ENCODE data around the gene DLG3.

DLG3 gene

DNA sequence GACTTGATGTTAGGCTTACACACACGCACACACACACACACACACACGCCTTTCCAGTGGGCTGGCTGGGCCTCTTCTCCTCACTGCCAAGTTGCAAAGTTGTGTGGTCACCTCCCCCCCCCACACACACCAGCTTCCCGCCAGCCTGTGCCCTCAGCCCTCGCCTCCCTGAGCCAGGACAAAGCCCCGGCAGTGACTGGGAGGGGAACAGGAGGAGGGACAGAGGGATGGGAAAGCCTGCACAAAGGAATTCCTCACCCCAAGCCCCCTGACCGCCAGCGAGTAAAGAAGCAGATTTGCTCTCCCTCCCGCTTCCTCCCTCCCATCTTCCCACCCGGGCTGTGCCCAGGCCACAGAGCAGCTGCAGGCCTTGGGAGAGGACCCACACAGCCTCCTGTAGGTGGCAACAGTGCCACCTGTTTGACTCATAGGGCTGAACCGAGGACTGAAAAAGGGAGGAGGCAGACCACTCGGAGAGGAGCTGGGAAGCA is 21.7 kb upstream of the DLG3 start, which contains the start of gene GDPD2:
GDPD2 (plus strand) TSS at position 464 of the 491 bp plus-strand sequence. CDS start 1,671 bp downstream, outside the sequence.
- H2BK15ac ChIP-seq (ENCODE audit: low read depth, poor library complexity, severe bottlenecking): no peak within 1 kb of the TSS
- H2AFZ ChIP-seq (ENCODE audit: low read depth, low read length): no peak within 1 kb of the TSS
- H4K8ac ChIP-seq (ENCODE audit: low read length): no peak within 1 kb of the TSS
- no peak within 1 kb of the TSS for H2BK12ac ChIP-seq (ENCODE audit: low read length in 2 of 2)
- peaks cover 4% of the 10 kb centered on the region for H3K4me1 ChIP-seq (ENCODE audit: control insufficient read depth, insufficient read depth, low read depth, low read length)
- WGBS: 16% methylated on average over 3 of the region's 11 CpGs
- H2BK5ac ChIP-seq (ENCODE audit: low read depth, low read length, poor library complexity, severe bottlenecking): no peak within 1 kb of the TSS
- H3K4me2 ChIP-seq (ENCODE audit: low read length, poor library complexity, severe bottlenecking): peak within 1 kb of the TSS; percentile 22
- no peaks in the 10 kb centered on the region for H3K9me3 ChIP-seq (ENCODE audit: control insufficient read depth, low read length)
- H3K27ac ChIP-seq (ENCODE audit: low read length, poor library complexity, severe bottlenecking): no peak within 1 kb of the TSS
- H3K18ac ChIP-seq (ENCODE audit: low read depth in 1 of 2, low read length in 2 of 2): no peak within 1 kb of the TSS
- H3K4me3 ChIP-seq (ENCODE audit: insufficient read depth in 1 of 2, low read depth in 1 of 2, low read length in 2 of 2): no peak within 1 kb of the TSS
- DNase-seq: peak; percentile 19
- no peak within 1 kb of the TSS for H2BK120ac ChIP-seq (ENCODE audit: low read depth, low read length)
- H3K9ac ChIP-seq (ENCODE audit: low read length): no peak within 1 kb of the TSS
- H2AK5ac ChIP-seq (ENCODE audit: low read length, severe bottlenecking): no peak within 1 kb of the TSS
- no peaks in the 10 kb centered on the region for H3K36me3 ChIP-seq (ENCODE audit: control insufficient read depth in 1 of 2, insufficient read depth in 2 of 2, low read depth in 1 of 2, low read length in 2 of 2)
- H4K91ac ChIP-seq (ENCODE audit: low read length): peak within 1 kb of the TSS; percentile 15
- no peaks in the 10 kb centered on the region for H3K79me1 ChIP-seq (replicated peaks; ENCODE audit: low read length, poor library complexity, severe bottlenecking)
- peaks cover 0 to 36% of the 10 kb centered on the region in 2 experiments for H3K27me3 ChIP-seq (ENCODE audit: control insufficient read depth in 1 of 2, insufficient read depth in 1 of 2, low read length in 2 of 2)
- H3K14ac ChIP-seq (ENCODE audit: low read length in 2 of 2): no peak within 1 kb of the TSS
- H3K4ac ChIP-seq (ENCODE audit: low read depth in 1 of 2, low read length in 2 of 2): no peak within 1 kb of the TSS
- no peak within 1 kb of the TSS for H3K23ac ChIP-seq (ENCODE audit: low read length in 2 of 2)

DNA sequence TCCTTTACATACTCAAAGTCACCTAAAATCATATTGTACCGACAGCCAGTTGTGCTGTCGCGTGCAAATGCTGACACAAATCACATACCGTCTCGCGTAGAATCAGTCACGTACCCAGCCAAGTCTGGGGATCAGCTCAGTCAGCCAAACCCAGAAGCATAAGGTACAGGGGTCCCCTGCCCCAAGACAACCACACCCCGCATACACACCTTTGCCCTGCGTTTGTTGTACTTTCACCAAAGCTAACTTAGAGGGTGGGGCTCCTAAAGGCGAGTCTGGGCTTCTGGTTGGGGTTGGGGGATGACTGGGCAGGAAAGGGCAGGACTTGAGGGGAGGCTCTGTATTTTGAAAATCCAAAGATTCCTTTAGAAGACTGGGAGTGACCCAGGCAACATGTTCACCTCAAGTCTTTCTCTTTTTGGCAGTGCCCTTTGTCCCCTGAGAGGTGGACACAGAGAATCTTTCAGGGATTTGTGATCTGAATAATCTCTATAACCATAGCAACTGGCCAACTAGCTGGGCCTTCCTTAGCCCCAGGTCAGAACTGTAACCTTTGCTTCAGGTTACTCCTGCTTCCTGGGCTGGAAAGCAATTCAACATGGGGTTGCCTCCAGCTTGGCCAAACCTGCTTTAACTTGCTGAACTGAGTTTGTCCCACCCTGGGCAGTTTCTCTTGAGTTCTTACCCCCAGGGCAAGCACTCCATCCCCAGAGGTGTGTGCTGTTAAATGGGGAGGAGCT is 20.5 kb upstream of the DLG3 start:
- Histone ChIP-seq H4K91ac (ENCODE audit: low read length) (no peak overlapping the region), H4K8ac (ENCODE audit: low read length) (no peak overlapping the region), H3K4me1 (ENCODE audit: control insufficient read depth, insufficient read depth, low read depth, low read length) (peaks cover 4% of the 10 kb centered on the region), H3K18ac (ENCODE audit: low read depth in 1 of 2, low read length in 2 of 2) (no peak overlapping the region), H2BK12ac (ENCODE audit: low read length in 2 of 2) (no peak overlapping the region), H3K4me2 (ENCODE audit: low read length, poor library complexity, severe bottlenecking) (no peak overlapping the region), H3K4me3 (ENCODE audit: insufficient read depth in 1 of 2, low read depth in 1 of 2, low read length in 2 of 2) (no peak overlapping the region), H3K27me3 (ENCODE audit: control insufficient read depth in 1 of 2, insufficient read depth in 1 of 2, low read length in 2 of 2) (peaks cover 0 to 39% of the 10 kb centered on the region in 2 experiments), H2BK15ac (ENCODE audit: low read depth, poor library complexity, severe bottlenecking) (no peak overlapping the region), H2BK120ac (ENCODE audit: low read depth, low read length) (no peak overlapping the region), H3K9me3 (ENCODE audit: control insufficient read depth, low read length) (no peaks in the 10 kb centered on the region), H3K27ac (ENCODE audit: low read length, poor library complexity, severe bottlenecking) (no peak overlapping the region), H3K4ac (ENCODE audit: low read depth in 1 of 2, low read length in 2 of 2) (no peak overlapping the region), H3K9ac (ENCODE audit: low read length) (no peak overlapping the region), H3K23ac (ENCODE audit: low read length in 2 of 2) (no peak overlapping the region), H3K79me1 (replicated peaks; ENCODE audit: low read length, poor library complexity, severe bottlenecking) (no peaks in the 10 kb centered on the region), H3K14ac (ENCODE audit: low read length in 2 of 2) (no peak overlapping the region), H3K36me3 (ENCODE audit: control insufficient read depth in 1 of 2, insufficient read depth in 2 of 2, low read depth in 1 of 2, low read length in 2 of 2) (no peaks in the 10 kb centered on the region), H2BK5ac (ENCODE audit: low read depth, low read length, poor library complexity, severe bottlenecking) (no peak overlapping the region), H2AFZ (ENCODE audit: low read depth, low read length) (no peak overlapping the region), H2AK5ac (ENCODE audit: low read length, severe bottlenecking) (no peak overlapping the region)
- DNase-seq: no peak
- WGBS: 78% methylated on average over 8 of the region's 10 CpGs

DNA sequence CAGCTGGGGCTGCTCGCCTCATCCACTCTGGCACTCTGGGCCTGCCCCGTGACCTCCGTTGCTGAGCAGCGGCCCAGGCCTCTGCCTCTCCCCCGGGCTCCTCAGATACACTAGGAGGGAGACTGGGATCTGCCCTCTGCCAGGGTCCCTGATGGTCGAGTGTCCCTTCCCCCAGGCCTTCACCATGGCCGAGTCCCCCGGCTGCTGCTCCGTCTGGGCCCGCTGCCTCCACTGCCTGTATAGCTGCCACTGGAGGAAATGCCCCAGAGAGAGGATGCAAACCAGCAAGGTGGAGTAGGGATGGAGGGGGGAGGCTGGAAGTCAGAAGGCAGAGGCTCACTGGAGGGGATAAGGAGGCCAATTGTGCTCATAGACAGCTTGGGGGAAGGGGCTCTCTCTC is 19.8 kb upstream of the DLG3 start:
- H3K4me3 ChIP-seq (ENCODE audit: insufficient read depth in 1 of 2, low read depth in 1 of 2, low read length in 2 of 2): no peak overlapping the region
- DNase-seq: no peak
- no peak overlapping the region for H3K4me2 ChIP-seq (ENCODE audit: low read length, poor library complexity, severe bottlenecking)
- no peak overlapping the region for H3K9ac ChIP-seq (ENCODE audit: low read length)
- H3K36me3 ChIP-seq (ENCODE audit: control insufficient read depth in 1 of 2, insufficient read depth in 2 of 2, low read depth in 1 of 2, low read length in 2 of 2): no peaks in the 10 kb centered on the region
- H2BK15ac ChIP-seq (ENCODE audit: low read depth, poor library complexity, severe bottlenecking): no peak overlapping the region
- no peak overlapping the region for H2BK12ac ChIP-seq (ENCODE audit: low read length in 2 of 2)
- H4K91ac ChIP-seq (ENCODE audit: low read length): no peak overlapping the region
- H3K9me3 ChIP-seq (ENCODE audit: control insufficient read depth, low read length): no peaks in the 10 kb centered on the region
- H2AK5ac ChIP-seq (ENCODE audit: low read length, severe bottlenecking): no peak overlapping the region
- WGBS: 82% methylated on average over 10 of the region's 10 CpGs
- H3K14ac ChIP-seq (ENCODE audit: low read length in 2 of 2): no peak overlapping the region
- no peak overlapping the region for H2BK5ac ChIP-seq (ENCODE audit: low read depth, low read length, poor library complexity, severe bottlenecking)
- H3K79me1 ChIP-seq (replicated peaks; ENCODE audit: low read length, poor library complexity, severe bottlenecking): no peaks in the 10 kb centered on the region
- H2AFZ ChIP-seq (ENCODE audit: low read depth, low read length): no peak overlapping the region
- H3K27ac ChIP-seq (ENCODE audit: low read length, poor library complexity, severe bottlenecking): no peak overlapping the region
- H3K4ac ChIP-seq (ENCODE audit: low read depth in 1 of 2, low read length in 2 of 2): no peak overlapping the region
- H3K27me3 ChIP-seq (ENCODE audit: control insufficient read depth in 1 of 2, insufficient read depth in 1 of 2, low read length in 2 of 2): peaks cover 0 to 41% of the 10 kb centered on the region in 2 experiments
- no peak overlapping the region for H3K23ac ChIP-seq (ENCODE audit: low read length in 2 of 2)
- H4K8ac ChIP-seq (ENCODE audit: low read length): no peak overlapping the region
- H3K4me1 ChIP-seq (ENCODE audit: control insufficient read depth, insufficient read depth, low read depth, low read length): peaks cover 4% of the 10 kb centered on the region
- no peak overlapping the region for H2BK120ac ChIP-seq (ENCODE audit: low read depth, low read length)
- no peak overlapping the region for H3K18ac ChIP-seq (ENCODE audit: low read depth in 1 of 2, low read length in 2 of 2)

DNA sequence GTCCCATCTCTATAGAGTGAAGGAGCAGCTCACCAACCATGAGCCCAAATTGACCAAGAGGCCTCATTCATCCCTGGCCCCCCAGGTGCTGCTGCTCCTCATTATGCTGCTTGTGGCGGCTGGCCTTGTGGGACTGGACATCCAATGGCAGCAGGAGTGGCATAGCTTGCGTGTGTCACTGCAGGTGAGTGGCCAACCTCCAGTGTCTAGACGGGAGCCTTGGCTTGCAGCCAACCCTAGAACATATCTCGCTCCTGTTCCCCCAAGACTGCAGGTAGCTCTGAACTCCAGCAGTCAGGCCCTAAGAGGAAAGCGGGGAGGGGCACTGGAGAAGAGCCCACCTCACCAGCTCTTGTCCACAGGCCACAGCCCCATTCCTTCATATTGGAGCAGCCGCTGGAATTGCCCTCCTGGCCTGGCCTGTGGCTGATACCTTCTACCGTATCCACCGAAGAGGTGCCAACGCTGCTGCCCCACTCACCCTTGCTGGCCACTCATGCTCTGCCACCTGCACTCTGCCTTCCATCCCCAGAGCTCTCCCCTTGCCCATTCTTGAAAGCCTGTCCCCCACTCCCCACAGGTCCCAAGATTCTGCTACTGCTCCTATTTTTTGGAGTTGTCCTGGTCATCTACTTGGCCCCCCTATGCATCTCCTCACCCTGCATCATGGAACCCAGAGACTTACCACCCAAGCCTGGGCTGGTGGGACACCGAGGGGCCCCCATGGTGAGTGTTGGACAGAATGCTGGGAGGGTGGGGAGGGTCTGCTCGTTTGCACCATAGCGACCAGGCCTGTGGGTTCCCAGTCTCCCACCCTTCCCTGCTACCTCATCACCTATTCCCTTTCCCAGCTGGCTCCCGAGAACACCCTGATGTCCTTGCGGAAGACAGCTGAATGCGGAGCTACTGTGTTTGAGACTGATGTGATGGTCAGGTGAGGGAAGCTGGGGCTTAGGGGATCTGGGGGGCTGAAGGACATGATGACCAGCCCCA is 18.1 kb upstream of the DLG3 start:
- Histone ChIP-seq H2BK120ac (ENCODE audit: low read depth, low read length) (no peak overlapping the region), H2BK12ac (ENCODE audit: low read length in 2 of 2) (no peak overlapping the region), H3K4me3 (ENCODE audit: insufficient read depth in 1 of 2, low read depth in 1 of 2, low read length in 2 of 2) (no peak overlapping the region), H4K8ac (ENCODE audit: low read length) (no peak overlapping the region), H3K4ac (ENCODE audit: low read depth in 1 of 2, low read length in 2 of 2) (no peak overlapping the region), H3K4me1 (ENCODE audit: control insufficient read depth, insufficient read depth, low read depth, low read length) (peaks cover 4% of the 10 kb centered on the region), H3K9me3 (ENCODE audit: control insufficient read depth, low read length) (no peaks in the 10 kb centered on the region), H3K9ac (ENCODE audit: low read length) (no peak overlapping the region), H3K23ac (ENCODE audit: low read length in 2 of 2) (no peak overlapping the region), H3K36me3 (ENCODE audit: control insufficient read depth in 1 of 2, insufficient read depth in 2 of 2, low read depth in 1 of 2, low read length in 2 of 2) (no peaks in the 10 kb centered on the region), H2BK15ac (ENCODE audit: low read depth, poor library complexity, severe bottlenecking) (no peak overlapping the region), H2AK5ac (ENCODE audit: low read length, severe bottlenecking) (no peak overlapping the region), H3K14ac (ENCODE audit: low read length in 2 of 2) (no peak overlapping the region), H3K18ac (ENCODE audit: low read depth in 1 of 2, low read length in 2 of 2) (no peak overlapping the region), H2AFZ (ENCODE audit: low read depth, low read length) (no peak overlapping the region), H4K91ac (ENCODE audit: low read length) (no peak overlapping the region), H3K27ac (ENCODE audit: low read length, poor library complexity, severe bottlenecking) (no peak overlapping the region), H3K79me1 (replicated peaks; ENCODE audit: low read length, poor library complexity, severe bottlenecking) (no peaks in the 10 kb centered on the region), H3K4me2 (ENCODE audit: low read length, poor library complexity, severe bottlenecking) (no peak overlapping the region), H3K27me3 (ENCODE audit: control insufficient read depth in 1 of 2, insufficient read depth in 1 of 2, low read length in 2 of 2) (peaks cover 0 to 53% of the 10 kb centered on the region in 2 experiments), H2BK5ac (ENCODE audit: low read depth, low read length, poor library complexity, severe bottlenecking) (no peak overlapping the region)
- no peak for DNase-seq
- 95% methylated on average over 10 of the region's 15 CpGs for WGBS

Measured in mesenchymal stem cell (in vitro differentiated cells and primary cell).